ENCODE measurements around the gene ZNF107.
"Not testable (repeated sequence)": the region's sequence is repeated elsewhere in the genome, so short reads cannot be mapped to it uniquely, and the experiment has no call there.

The ZNF107 gene

GRCh38 chr7:64642875-64643274, 23.1 kb upstream of the ZNF107 start:
- DNase-seq (ENCODE audit: low read depth, low spot score), result no peak
- H3K27ac ChIP-seq, result no peak overlapping the region

GRCh38 chr7:64643566-64643965, 22.4 kb upstream of the ZNF107 start:
- no peak overlapping the region for H3K27ac ChIP-seq
- DNase-seq (ENCODE audit: low read depth, low spot score), result no peak

GRCh38 chr7:64651203-64651602, 14.7 kb upstream of the ZNF107 start:
- DNase-seq (ENCODE audit: low read depth, low spot score), result no peak
- no peak overlapping the region for H3K27ac ChIP-seq

GRCh38 chr7:64651632-64652165, 14.2 kb upstream of the ZNF107 start:
- no peak for DNase-seq (ENCODE audit: low read depth, low spot score)
- no peak overlapping the region for H3K27ac ChIP-seq

GRCh38 chr7:64653721-64654401, 12.1 kb upstream of the ZNF107 start:
- DNase-seq (ENCODE audit: low read depth, low spot score), result no peak
- H3K27ac ChIP-seq, result no peak overlapping the region

- no peak overlapping the region for H3K27ac ChIP-seq
- DNase-seq (ENCODE audit: low read depth, low spot score), result no peak
Observed at GRCh38 chr7:64654796-64655548, 11.0 kb upstream of the ZNF107 start.

GRCh38 chr7:64655811-64656210, 10.1 kb upstream of the ZNF107 start:
- no peak for DNase-seq (ENCODE audit: low read depth, low spot score)
- no peak overlapping the region for H3K27ac ChIP-seq

- no peak overlapping the region for H3K27ac ChIP-seq
- no peak for DNase-seq (ENCODE audit: low read depth, low spot score)
Observed at GRCh38 chr7:64656489-64656888, 9.4 kb upstream of the ZNF107 start.

GRCh38 chr7:64662091-64662490, 3.8 kb upstream of the ZNF107 start:
- H3K27ac ChIP-seq; DNase-seq (ENCODE audit: low read depth, low spot score): not testable (repeated sequence)

GRCh38 chr7:64666663-64667050, 724 bp downstream of the ZNF107 start:
- DNase-seq (ENCODE audit: low read depth, low spot score), result no peak
- no peak overlapping the region for H3K27ac ChIP-seq

GRCh38 chr7:64667311-64667710, 1.4 kb downstream of the ZNF107 start:
- DNase-seq (ENCODE audit: low read depth, low spot score), result no peak
- no peak overlapping the region for H3K27ac ChIP-seq

GRCh38 chr7:64672414-64672813, 6.5 kb downstream of the ZNF107 start:
- no peak overlapping the region for H3K27ac ChIP-seq
- no peak for DNase-seq (ENCODE audit: low read depth, low spot score)

GRCh38 chr7:64685091-64685490, 19.2 kb downstream of the ZNF107 start:
- no peak for DNase-seq (ENCODE audit: low read depth, low spot score)
- no peak overlapping the region for H3K27ac ChIP-seq

- peak; percentile 26 for DNase-seq (ENCODE audit: low read depth, low spot score)
- H3K27ac ChIP-seq, result peak overlapping the region; percentile 43
Observed at GRCh38 chr7:64685741-64686140, 19.8 kb downstream of the ZNF107 start.

GRCh38 chr7:64686493-64687184, 20.7 kb downstream of the ZNF107 start:
- H3K27ac ChIP-seq, result peak overlapping the region; percentile 43
- peak; percentile 64 for DNase-seq (ENCODE audit: low read depth, low spot score)

- no peak for DNase-seq (ENCODE audit: low read depth, low spot score)
- no peak overlapping the region for H3K27ac ChIP-seq
Observed at GRCh38 chr7:64687249-64687648, 21.3 kb downstream of the ZNF107 start.

GRCh38 chr7:64688988-64689387, 23.1 kb downstream of the ZNF107 start:
- no peak overlapping the region for H3K27ac ChIP-seq

GRCh38 chr7:64691831-64692230, 25.9 kb downstream of the ZNF107 start:
- no peak for DNase-seq (ENCODE audit: low read depth, low spot score)
- no peak overlapping the region for H3K27ac ChIP-seq

More at GRCh38 chr7:64688988-64689387, 23.1 kb downstream of the ZNF107 start:
- no peak for DNase-seq (ENCODE audit: low read depth, low spot score)

- not testable (repeated sequence) for DNase-seq (ENCODE audit: low read depth, low spot score); H3K27ac ChIP-seq
Observed at GRCh38 chr7:64697863-64698262, 31.9 kb downstream of the ZNF107 start.

GRCh38 chr7:64706625-64707292, 40.8 kb downstream of the ZNF107 start:
- no peak for DNase-seq (ENCODE audit: low read depth, low spot score)

More at GRCh38 chr7:64706625-64707292, 40.8 kb downstream of the ZNF107 start:
- no peak overlapping the region for H3K27ac ChIP-seq

Measured in epithelial cell of prostate (primary cell).